ENCODE results near the gene SLC18A3. TPM values are rescaled to one million over a fixed set of nuclear protein-coding genes. Genes with fewer than 3 reads are reported as not detected.

The SLC18A3 gene
- polyA plus RNA-seq, 1 experiment: not detected

GRCh38 chr10:49627644-49628247, 17.6 kb downstream of the SLC18A3 start:
- DNase-seq (ENCODE audit: low read depth): no peak
- Histone ChIP-seq H3K27me3 (ENCODE audit: control insufficient read depth, insufficient read depth, low read length) (peaks cover 6% of the 10 kb centered on the region), H3K36me3 (ENCODE audit: control insufficient read depth, insufficient read depth, low read length) (no peaks in the 10 kb centered on the region), H3K4me3 (ENCODE audit: low read depth, low read length) (no peak overlapping the region)
- TF ChIP-seq CTCF (IDR thresholded peaks at IDR 0.05; ENCODE audit: insufficient read depth, low read depth, low read length): no peak
- ChIA-PET CTCF (interaction anchor here (0.6 kb wide), 1 partner anchor 969 kb away, joined by 3 read pairs; no protein-coding TSS in a partner anchor), POLR2A (no interaction called here)

- Histone ChIP-seq H3K4me3 (ENCODE audit: low read depth, low read length) (no peak overlapping the region), H3K27me3 (ENCODE audit: control insufficient read depth, insufficient read depth, low read length) (peaks cover 7% of the 10 kb centered on the region), H3K36me3 (ENCODE audit: control insufficient read depth, insufficient read depth, low read length) (no peaks in the 10 kb centered on the region)
- CTCF ChIA-PET: no interaction called here
- POLR2A ChIA-PET: no interaction called here
- no peak for DNase-seq (ENCODE audit: low read depth)
- no peak for TF ChIP-seq CTCF (IDR thresholded peaks at IDR 0.05; ENCODE audit: insufficient read depth, low read depth, low read length)
Observed at GRCh38 chr10:49628599-49628998, 18.5 kb downstream of the SLC18A3 start.

GRCh38 chr10:49629431-49629881, 19.3 kb downstream of the SLC18A3 start:
- ChIA-PET CTCF (no interaction called here), POLR2A (no interaction called here)
- no peak for TF ChIP-seq CTCF (IDR thresholded peaks at IDR 0.05; ENCODE audit: insufficient read depth, low read depth, low read length)
- Histone ChIP-seq H3K36me3 (ENCODE audit: control insufficient read depth, insufficient read depth, low read length) (no peaks in the 10 kb centered on the region), H3K4me3 (ENCODE audit: low read depth, low read length) (no peak overlapping the region), H3K27me3 (ENCODE audit: control insufficient read depth, insufficient read depth, low read length) (peaks cover 7% of the 10 kb centered on the region)
- DNase-seq (ENCODE audit: low read depth): no peak

GRCh38 chr10:49631975-49632374, 21.9 kb downstream of the SLC18A3 start:
- Histone ChIP-seq H3K4me3 (ENCODE audit: low read depth, low read length) (no peak overlapping the region), H3K27me3 (ENCODE audit: control insufficient read depth, insufficient read depth, low read length) (peaks cover 7% of the 10 kb centered on the region), H3K36me3 (ENCODE audit: control insufficient read depth, insufficient read depth, low read length) (no peaks in the 10 kb centered on the region)
- POLR2A ChIA-PET: no interaction called here
- TF ChIP-seq CTCF (IDR thresholded peaks at IDR 0.05; ENCODE audit: insufficient read depth, low read depth, low read length): no peak
- DNase-seq (ENCODE audit: low read depth): no peak
- CTCF ChIA-PET: no interaction called here

- no peak for DNase-seq (ENCODE audit: low read depth)
- H3K4me3 ChIP-seq (ENCODE audit: low read depth, low read length): no peak overlapping the region
- H3K36me3 ChIP-seq (ENCODE audit: control insufficient read depth, insufficient read depth, low read length): no peaks in the 10 kb centered on the region
- no peak for TF ChIP-seq CTCF (IDR thresholded peaks at IDR 0.05; ENCODE audit: insufficient read depth, low read depth, low read length)
- peaks cover 7% of the 10 kb centered on the region for H3K27me3 ChIP-seq (ENCODE audit: control insufficient read depth, insufficient read depth, low read length)
- CTCF ChIA-PET: no interaction called here
- POLR2A ChIA-PET: no interaction called here
Observed at GRCh38 chr10:49632406-49633317, 22.6 kb downstream of the SLC18A3 start.

Measured in BJ (cell line).